ENCODE results near the gene PCSK7.
"Not testable (repeated sequence)": the region's sequence is repeated elsewhere in the genome, so short reads cannot be mapped to it uniquely, and the experiment has no call there.

The PCSK7 gene

DNA sequence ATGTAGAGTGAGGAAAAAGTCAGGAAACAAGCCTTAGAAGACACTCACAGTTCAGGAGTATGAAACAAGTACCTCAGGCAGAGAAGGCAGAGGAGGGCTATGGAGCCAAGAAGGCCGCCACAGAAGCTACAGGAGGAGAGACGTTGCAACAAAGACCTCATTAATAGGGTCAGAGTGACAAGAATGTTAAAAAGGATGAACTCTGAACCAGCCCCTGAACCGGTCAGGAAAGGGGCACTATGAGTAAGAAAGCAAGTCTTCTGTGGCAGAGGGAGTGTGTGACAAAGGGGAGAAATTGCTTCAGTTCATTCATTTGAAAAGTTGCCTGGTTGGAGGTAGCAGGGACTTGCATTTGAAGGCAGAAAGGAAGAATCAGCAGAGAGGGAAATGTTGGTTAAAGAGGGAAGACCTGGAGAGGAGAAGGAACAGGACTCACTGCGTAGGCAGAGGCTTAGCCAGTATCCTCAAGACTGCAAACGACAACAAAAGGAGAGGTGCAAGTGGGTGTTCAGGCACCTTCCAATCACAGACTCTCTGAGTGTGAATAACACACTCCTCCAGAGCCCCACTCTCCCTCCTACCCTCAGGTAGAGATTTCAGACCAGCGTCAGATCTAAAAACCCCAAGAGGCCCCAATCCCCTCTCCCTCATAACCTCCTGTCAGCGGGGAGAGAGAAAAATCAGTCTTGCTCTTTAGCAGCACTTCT lies 17.3 kb downstream of the PCSK7 start:
- no peak for DNase-seq

- no peak for DNase-seq
These were observed 19.0 kb downstream of the PCSK7 start for GRCh38 chr11:117212697-117213355.

GRCh38 chr11:117210620-117211019 lies 21.3 kb downstream of the PCSK7 start:
- no peak for DNase-seq

DNA sequence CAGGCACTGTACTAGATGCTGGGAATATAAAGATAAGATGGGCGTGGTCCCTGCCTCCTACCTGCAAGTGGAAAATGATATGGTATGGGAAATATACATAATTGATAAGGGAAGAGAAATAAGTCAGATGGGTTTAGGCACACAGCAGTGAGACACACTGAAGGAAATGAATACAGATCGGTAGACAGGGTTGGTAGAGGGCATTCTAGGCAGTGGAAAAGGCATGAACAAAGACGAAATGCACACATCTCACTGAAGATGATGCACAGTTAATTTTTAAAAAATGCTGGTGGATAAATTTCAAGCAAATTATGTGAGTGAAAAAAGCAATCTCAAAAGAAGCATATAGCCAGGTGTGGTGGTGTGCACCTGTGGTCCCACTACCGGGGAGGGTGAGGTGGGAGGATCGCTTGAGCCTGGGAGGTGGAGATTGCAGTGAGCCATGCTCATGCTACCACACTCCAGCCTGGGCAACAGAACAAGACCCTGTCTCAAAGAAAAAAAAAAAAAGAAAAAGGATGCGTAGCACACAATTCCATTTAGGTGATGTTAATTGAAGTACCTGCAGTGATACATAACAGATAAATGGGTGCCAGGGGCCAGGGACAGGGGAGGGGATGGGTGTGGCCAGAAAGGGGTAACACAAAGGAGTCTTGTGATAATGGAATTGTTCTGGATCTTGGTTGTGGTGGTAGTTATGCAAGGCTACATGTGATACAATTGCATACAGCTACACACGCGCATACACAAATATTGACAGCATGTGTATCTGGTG lies 22.3 kb downstream of the PCSK7 start:
- not testable (repeated sequence) for DNase-seq

- DNase-seq, result not testable (repeated sequence)
These were observed 23.2 kb downstream of the PCSK7 start for GRCh38 chr11:117208710-117209109.

DNA sequence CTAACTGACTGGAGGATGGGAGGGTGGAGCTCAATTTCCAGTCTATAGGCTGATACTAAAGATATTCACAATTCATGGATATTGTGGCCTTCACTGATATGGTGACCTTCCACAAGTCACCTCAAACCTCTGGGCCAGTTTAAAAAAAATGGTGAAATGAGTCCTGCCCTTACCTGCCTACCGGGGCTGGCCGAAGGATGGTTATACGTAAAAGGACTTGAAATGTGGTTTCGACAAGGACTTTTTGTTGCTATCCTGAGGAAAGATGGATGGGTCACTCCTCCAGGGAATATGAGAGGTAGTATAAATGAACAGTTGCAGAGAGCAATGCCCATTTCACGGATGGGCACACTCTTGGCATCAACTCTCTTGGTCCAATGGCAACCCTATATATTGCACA lies 24.4 kb downstream of the PCSK7 start:
- not testable (repeated sequence) for DNase-seq

DNA sequence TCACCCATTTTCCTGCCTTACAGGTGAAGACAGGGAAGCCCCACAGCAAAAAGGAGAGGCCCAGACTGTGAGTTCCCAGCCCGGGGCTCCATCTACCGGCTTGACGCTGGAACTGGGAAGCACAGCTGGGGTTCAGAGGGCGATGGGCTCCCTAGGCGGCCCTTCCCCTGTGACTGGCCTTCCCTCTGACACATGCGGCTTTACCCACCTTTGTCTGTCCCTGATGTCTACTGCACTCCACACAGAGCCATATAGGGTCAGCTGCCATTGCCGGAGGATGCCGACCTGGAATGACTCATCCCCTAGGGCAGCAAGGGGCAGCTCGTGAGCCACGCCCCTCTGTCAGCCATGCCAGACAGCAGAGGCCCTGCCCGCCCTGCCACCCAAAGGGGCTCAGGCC lies 25.0 kb downstream of the PCSK7 start:
- not testable (repeated sequence) for DNase-seq

GRCh38 chr11:117206111-117206510 lies 25.8 kb downstream of the PCSK7 start:
- DNase-seq, result not testable (repeated sequence)

DNA sequence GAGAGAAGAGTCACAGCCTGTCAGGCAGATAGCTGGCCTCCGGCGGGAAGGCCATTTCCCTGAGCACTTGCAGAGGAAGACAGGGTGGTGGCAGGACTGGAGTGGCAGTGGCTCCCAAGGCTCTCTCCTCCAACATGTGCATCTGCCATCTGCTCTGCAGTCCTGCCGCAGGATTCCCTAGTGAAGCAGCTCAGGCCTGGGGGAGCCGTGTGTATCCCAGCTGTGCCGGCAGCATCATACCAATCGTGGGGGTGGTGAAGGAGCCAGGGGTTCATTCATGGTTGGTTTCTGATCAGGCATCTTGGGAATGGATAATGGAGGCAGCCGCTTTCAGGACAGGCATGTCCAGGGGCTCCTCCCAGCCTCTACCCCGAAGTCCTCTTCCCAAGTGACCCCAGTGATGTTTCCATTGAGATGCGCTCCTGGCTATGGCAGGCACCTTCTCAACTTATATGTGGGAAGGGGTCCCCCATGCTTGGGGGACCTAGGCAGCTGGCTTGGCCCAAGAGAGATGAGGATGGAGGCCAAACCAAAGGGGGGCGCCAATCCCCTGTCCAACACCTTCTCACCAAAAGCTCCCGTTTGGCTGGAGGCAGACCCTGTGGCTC lies 26.6 kb downstream of the PCSK7 start:
- DNase-seq, result no peak

GRCh38 chr11:117204283-117205080 lies 27.4 kb downstream of the PCSK7 start:
- no peak for DNase-seq

DNA sequence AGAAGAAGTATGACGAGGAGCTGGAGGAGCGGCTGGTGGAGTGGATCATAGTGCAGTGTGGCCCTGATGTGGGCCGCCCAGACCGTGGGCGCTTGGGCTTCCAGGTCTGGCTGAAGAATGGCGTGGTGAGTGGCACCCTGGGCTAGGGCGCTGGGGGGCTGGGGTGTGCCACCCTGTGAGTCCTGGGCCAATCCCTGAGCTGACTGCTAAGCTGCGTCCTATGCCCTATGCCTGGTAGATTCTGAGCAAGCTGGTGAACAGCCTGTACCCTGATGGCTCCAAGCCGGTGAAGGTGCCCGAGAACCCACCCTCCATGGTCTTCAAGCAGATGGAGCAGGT lies 28.8 kb downstream of the PCSK7 start:
- DNase-seq, result no peak

DNA sequence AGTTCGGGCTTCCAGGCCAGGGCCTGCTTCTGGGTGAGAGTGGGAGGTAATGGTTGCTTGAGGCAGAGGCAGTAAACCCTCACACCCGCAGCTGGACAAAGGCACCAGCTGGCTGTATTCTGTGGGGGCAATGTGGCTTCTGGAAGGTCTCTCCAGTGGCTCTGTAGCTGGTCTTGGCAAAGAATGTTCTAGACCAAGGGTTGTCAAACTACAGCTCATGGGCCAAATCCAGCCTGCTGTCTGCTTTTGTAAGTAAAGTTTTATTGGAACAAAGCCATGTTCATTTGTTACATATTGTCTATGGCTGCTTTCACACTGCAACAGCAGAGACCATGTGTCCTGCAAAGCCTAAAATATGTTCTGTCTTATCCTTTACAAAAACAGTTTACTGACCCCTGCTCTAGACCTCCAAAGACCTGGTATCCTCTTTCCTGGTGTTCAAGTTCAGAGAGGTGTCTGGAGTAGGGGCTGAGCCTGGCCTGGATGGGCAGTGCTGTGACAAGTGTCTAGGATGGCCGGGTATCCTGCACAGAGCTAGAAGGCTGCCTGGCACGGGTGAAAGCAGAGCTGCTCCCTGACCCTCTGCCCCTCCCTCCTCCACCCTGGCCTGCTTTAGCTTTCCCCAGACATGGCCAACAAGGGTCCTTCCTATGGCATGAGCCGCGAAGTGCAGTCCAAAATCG lies 29.3 kb downstream of the PCSK7 start:
- no peak for DNase-seq

DNA sequence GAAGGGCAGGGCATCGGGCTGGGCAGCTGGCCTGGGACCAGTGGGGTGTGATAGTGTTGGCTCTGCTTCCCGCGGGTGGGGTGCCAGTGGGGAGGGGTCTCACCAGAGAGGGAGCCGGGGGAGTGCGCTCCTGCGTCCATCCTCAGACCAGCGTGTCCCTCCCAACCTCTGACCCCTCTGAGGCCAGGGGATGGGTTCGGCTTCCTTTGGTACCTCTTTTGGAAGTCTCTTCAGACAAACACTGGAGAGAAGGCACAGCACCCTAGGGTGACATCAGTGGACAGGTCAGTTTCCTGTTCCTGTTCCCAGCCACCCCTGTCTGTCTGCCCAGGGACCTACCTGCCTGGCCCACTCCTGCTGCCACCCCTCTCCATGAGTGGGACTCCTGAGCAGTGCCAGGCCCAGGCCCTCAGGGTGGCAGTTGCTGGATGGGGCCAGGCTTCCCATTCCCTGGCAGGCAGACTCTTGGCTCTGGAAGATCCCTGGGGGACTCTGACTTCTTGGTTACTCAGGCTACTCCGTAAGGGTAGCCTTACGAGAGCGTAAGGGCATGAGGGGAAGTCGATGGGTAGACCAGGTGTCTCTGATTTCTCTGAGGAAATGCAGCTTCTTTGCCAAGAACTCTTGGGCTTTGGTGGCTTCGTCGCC lies 30.1 kb downstream of the PCSK7 start:
- DNase-seq, result no peak

- no peak for DNase-seq
These were observed 30.8 kb downstream of the PCSK7 start for GRCh38 chr11:117200813-117201657.

GRCh38 chr11:117199916-117200812 lies 31.7 kb downstream of the PCSK7 start:
- DNase-seq, result no peak

DNA sequence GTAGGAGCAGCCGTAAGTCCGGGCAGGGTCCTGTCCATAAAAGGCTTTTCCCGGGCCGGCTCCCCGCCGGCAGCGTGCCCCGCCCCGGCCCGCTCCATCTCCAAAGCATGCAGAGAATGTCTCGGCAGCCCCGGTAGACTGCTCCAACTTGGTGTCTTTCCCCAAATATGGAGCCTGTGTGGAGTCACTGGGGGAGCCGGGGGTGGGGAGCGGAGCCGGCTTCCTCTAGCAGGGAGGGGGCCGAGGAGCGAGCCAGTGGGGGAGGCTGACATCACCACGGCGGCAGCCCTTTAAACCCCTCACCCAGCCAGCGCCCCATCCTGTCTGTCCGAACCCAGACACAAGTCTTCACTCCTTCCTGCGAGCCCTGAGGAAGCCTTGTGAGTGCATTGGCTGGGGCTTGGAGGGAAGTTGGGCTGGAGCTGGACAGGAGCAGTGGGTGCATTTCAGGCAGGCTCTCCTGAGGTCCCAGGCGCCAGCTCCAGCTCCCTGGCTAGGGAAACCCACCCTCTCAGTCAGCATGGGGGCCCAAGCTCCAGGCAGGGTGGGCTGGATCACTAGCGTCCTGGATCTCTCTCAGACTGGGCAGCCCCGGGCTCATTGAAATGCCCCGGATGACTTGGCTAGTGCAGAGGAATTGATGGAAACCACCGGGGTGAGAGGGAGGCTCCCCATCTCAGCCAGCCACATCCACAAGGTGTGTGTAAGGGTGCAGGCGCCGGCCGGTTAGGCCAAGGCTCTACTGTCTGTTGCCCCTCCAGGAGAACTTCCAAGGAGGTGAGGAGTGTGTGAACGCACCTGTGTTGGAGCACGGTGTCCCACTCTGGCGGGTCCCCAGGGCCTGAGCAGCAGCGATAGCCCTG lies 32.6 kb downstream of the PCSK7 start, which contains the start of gene TAGLN:
Gene TAGLN (plus strand): TSS at position 318 of the 863 bp plus-strand sequence. CDS start 3,644 bp downstream, outside the sequence.
- no peak for DNase-seq

DNA sequence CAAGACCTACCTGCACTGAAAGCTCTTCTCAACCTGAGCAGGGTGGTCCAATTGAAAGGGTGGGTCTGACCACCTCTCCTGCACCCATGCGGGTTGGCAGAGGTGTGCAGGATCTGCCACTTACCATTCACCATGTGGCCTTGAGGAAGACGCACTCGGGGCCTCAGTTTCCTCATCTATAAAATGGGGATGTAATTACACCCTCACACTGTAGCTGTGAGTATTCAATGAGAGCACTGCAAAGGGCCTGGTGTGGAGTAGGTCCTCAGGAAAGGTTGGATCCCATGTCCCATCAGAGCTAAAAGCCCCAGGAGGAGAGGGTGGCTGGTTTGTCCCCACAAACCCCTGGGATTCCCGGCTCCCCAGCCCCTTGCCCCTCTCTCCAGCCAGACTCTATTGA lies 33.3 kb downstream of the PCSK7 start:
- no peak for DNase-seq

All from SHP77 (cell line).